ENCODE data around the gene TFIP11. TPM values are rescaled to one million over a fixed set of nuclear protein-coding genes. Genes with fewer than 3 reads are reported as not detected.

The TFIP11 gene
- 17.2 TPM for polyA plus RNA-seq (2012; ENCODE audit: missing spikeins)

GRCh38 chr22:26512149-26512793, at the start of gene TFIP11:
Gene TFIP11 (minus strand): TSS chr22:26512473. CDS start chr22:26510272, 2,201 bp downstream.
- peak; percentile 89 for DNase-seq (ENCODE audit: insufficient read length)
- peak; percentile 96 for FAIRE-seq
- TF ChIP-seq POLR2AphosphoS5 (IDR thresholded peaks at IDR 0.05; ENCODE audit: low read depth, low read length) (peak; percentile 92), POLR2A (IDR thresholded peaks at IDR 0.05; ENCODE audit: low read depth, low read length) (peak; percentile 92), TAF1 (IDR thresholded peaks at IDR 0.05; ENCODE audit: borderline replicate concordance, low read depth, low read length) (no peak)

GRCh38 chr22:26561756-26562417, 49.6 kb upstream of the TFIP11 start:
- TF ChIP-seq POLR2AphosphoS5 (IDR thresholded peaks at IDR 0.05; ENCODE audit: low read depth, low read length), result no peak
- no peak for TF ChIP-seq POLR2A (IDR thresholded peaks at IDR 0.05; ENCODE audit: low read depth, low read length)
- TF ChIP-seq TAF1 (IDR thresholded peaks at IDR 0.05; ENCODE audit: borderline replicate concordance, low read depth, low read length), result no peak

DNA sequence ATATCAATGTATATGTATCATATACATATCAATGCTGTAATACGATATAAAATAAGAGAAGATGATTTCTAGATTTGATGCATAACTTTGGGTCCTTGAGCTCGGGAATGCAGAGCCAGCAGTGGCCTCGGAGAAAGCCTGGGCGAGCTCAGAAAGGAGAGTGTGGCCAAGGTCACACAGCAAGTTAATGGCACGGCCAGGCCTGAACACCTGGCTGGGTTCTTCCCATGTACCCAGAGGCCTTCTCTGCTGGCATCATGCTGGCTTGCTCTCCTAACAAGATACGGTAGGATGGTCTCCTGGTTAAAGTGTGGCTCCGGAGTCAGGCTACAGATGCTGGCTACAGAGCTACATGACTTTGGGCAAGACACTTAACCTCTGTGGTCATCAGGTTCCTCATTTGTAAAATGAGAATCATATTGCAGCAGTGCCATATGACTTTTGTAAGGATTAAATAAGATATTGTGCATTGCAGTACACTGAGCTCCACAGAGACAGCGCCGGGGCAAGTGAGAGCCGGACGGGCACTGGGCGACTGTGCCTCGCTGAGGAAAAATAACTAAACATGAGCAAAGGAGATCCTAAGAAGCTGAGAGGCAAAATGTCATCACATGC, 47.8 kb upstream of the TFIP11 start:
- no peak for TF ChIP-seq POLR2AphosphoS5 (IDR thresholded peaks at IDR 0.05; ENCODE audit: low read depth, low read length)
- TF ChIP-seq TAF1 (IDR thresholded peaks at IDR 0.05; ENCODE audit: borderline replicate concordance, low read depth, low read length), result no peak
- no peak for TF ChIP-seq POLR2A (IDR thresholded peaks at IDR 0.05; ENCODE audit: low read depth, low read length)
- FAIRE-seq, result no peak
- no peak for DNase-seq (ENCODE audit: insufficient read length)

More at GRCh38 chr22:26561756-26562417, 49.6 kb upstream of the TFIP11 start:
- DNase-seq (ENCODE audit: insufficient read length) (no peak), FAIRE-seq (no peak)

GRCh38 chr22:26558248-26558895, 46.1 kb upstream of the TFIP11 start:
- no peak for DNase-seq (ENCODE audit: insufficient read length)
- no peak for FAIRE-seq
- no peak for TF ChIP-seq POLR2AphosphoS5 (IDR thresholded peaks at IDR 0.05; ENCODE audit: low read depth, low read length)

GRCh38 chr22:26556904-26557303, 44.6 kb upstream of the TFIP11 start:
- TF ChIP-seq TAF1 (IDR thresholded peaks at IDR 0.05; ENCODE audit: borderline replicate concordance, low read depth, low read length) (no peak), POLR2A (IDR thresholded peaks at IDR 0.05; ENCODE audit: low read depth, low read length) (no peak), POLR2AphosphoS5 (IDR thresholded peaks at IDR 0.05; ENCODE audit: low read depth, low read length) (no peak)
- DNase-seq (ENCODE audit: insufficient read length) (no peak), FAIRE-seq (no peak)

GRCh38 chr22:26555478-26555877, 43.2 kb upstream of the TFIP11 start:
- FAIRE-seq, result no peak
- TF ChIP-seq POLR2A (IDR thresholded peaks at IDR 0.05; ENCODE audit: low read depth, low read length) (no peak), POLR2AphosphoS5 (IDR thresholded peaks at IDR 0.05; ENCODE audit: low read depth, low read length) (no peak), TAF1 (IDR thresholded peaks at IDR 0.05; ENCODE audit: borderline replicate concordance, low read depth, low read length) (no peak)
- DNase-seq (ENCODE audit: insufficient read length), result no peak

- FAIRE-seq, result no peak
Measured at GRCh38 chr22:26554956-26555355, 42.7 kb upstream of the TFIP11 start.

DNA sequence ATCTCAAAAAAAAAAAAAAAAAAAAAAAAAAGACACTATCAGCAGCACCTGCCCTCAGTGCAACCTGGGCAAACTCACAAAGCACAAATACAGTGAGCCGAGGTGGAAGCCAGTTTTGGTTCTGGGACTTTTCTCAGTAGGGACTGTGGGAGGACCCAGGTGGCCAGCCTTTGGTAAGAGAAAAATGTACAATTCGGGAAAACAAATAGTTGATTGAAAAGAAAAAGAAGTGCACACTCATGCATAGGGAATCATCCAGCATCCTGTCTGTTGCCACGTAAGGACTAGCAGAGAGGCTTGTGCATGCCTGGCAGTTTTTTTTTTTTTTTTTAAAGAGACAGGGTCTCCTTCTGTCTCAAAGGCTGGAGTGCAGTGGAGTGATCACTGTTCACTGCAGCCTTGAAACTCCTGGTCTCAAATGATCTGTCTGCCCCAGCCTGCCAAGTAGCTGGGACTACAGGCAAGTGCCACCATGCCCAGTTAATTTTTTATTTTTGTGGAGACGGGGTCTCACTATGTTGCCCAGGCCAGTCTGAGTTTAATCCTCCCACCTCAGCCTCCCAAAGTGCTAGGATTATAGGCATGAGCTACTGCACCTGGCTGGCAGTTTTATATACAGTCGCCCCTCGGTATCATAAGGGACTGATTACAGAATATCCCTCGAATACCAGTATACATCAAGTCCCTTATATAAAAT, 40.9 kb upstream of the TFIP11 start:
- FAIRE-seq, result no peak
- TF ChIP-seq TAF1 (IDR thresholded peaks at IDR 0.05; ENCODE audit: borderline replicate concordance, low read depth, low read length) (no peak), POLR2A (IDR thresholded peaks at IDR 0.05; ENCODE audit: low read depth, low read length) (no peak), POLR2AphosphoS5 (IDR thresholded peaks at IDR 0.05; ENCODE audit: low read depth, low read length) (no peak)
- no peak for DNase-seq (ENCODE audit: insufficient read length)

More at GRCh38 chr22:26554956-26555355, 42.7 kb upstream of the TFIP11 start:
- no peak for TF ChIP-seq POLR2A (IDR thresholded peaks at IDR 0.05; ENCODE audit: low read depth, low read length)
- TF ChIP-seq TAF1 (IDR thresholded peaks at IDR 0.05; ENCODE audit: borderline replicate concordance, low read depth, low read length), result no peak
- no peak for TF ChIP-seq POLR2AphosphoS5 (IDR thresholded peaks at IDR 0.05; ENCODE audit: low read depth, low read length)
- no peak for DNase-seq (ENCODE audit: insufficient read length)

- FAIRE-seq (no peak), DNase-seq (ENCODE audit: insufficient read length) (no peak)
- TF ChIP-seq POLR2AphosphoS5 (IDR thresholded peaks at IDR 0.05; ENCODE audit: low read depth, low read length) (no peak), POLR2A (IDR thresholded peaks at IDR 0.05; ENCODE audit: low read depth, low read length) (no peak), TAF1 (IDR thresholded peaks at IDR 0.05; ENCODE audit: borderline replicate concordance, low read depth, low read length) (no peak)
Measured at GRCh38 chr22:26552466-26552865, 40.2 kb upstream of the TFIP11 start.

DNA sequence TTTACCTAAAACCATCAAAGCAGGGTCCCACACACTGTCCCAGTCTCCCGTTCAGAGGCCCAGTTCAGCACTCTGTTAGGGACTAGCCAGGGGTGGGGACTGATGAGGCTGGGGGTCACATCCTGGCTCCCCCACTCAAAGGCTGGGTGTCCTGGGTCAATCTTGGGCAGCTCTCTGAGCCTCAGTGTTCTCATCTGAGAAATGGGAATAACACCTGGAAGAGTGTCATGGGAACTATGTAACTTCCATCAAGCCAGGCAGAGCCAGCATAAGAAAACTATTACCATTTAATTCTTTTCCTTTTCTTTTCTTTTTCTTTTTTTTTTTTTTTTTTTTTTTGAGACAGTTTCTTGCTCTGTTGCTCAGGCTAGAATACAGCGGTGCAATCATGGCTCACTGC, 39.3 kb upstream of the TFIP11 start:
- FAIRE-seq (no peak), DNase-seq (ENCODE audit: insufficient read length) (no peak)
- no peak for TF ChIP-seq POLR2AphosphoS5 (IDR thresholded peaks at IDR 0.05; ENCODE audit: low read depth, low read length)

- DNase-seq (ENCODE audit: insufficient read length) (no peak), FAIRE-seq (no peak)
- no peak for TF ChIP-seq POLR2AphosphoS5 (IDR thresholded peaks at IDR 0.05; ENCODE audit: low read depth, low read length)
- TF ChIP-seq POLR2A (IDR thresholded peaks at IDR 0.05; ENCODE audit: low read depth, low read length), result no peak
- TF ChIP-seq TAF1 (IDR thresholded peaks at IDR 0.05; ENCODE audit: borderline replicate concordance, low read depth, low read length), result no peak
Measured at GRCh38 chr22:26550498-26551033, 38.3 kb upstream of the TFIP11 start.
